IMR-90 (cell line): ENCODE data around the gene MYO9A. TPM values are rescaled to one million over a fixed set of nuclear protein-coding genes. Genes with fewer than 3 reads are reported as not detected.

Experiments used
- ATAC-seq: fragments of 200-7000 bp; cut with Tn5 transposase; 2 replicates; pipeline ENCODE4 v1.9.1; 2020; ENCODE audit warnings: low read depth, mild to moderate bottlenecking, moderate library complexity
- BruUV-seq: library from RNA; stranded (reverse); fragments of 400-500 nt; replicated peaks from 2 replicates; lab custom pipeline; 2021; lab: Mats Ljungman, UMichigan
- CTCF ChIA-PET: fragments of 300-600 bp; formaldehyde crosslinking; extraction: SDS; loops from one replicate; lab custom pipeline; 2021; ENCODE audit warnings: antibody characterized with exemption; lab: Yijun Ruan, JAX
- POLR2A ChIA-PET: fragments of 300-600 bp; sonication (Branson Sonifier 250); formaldehyde crosslinking; loops from one replicate; lab custom pipeline; 2022; ENCODE audit warnings: antibody characterized with exemption; ENCODE audit not compliant: unreplicated experiment; lab: Charles Lee
- DNase-seq: peaks from one replicate; pipeline ENCODE4 v3.0.0; 2013
- H2AFZ ChIP-seq: replicated peaks from 2 replicates; pipeline ENCODE3; 2013; ENCODE audit warnings: low read length, mild to moderate bottlenecking; ENCODE audit not compliant: poor library complexity
- H2AK5ac ChIP-seq: 2 replicates; pipeline ENCODE4 v1.6.1; 2013; ENCODE audit warnings: low read depth, low read length, inconsistent platforms
- H2AK9ac ChIP-seq: replicated peaks from 2 replicates; pipeline ENCODE3; 2013; ENCODE audit warnings: mild to moderate bottlenecking, low read depth, low read length, moderate library complexity; ENCODE audit not compliant: poor library complexity
- H2BK120ac ChIP-seq: 2 replicates; pipeline ENCODE4 v1.6.1; 2013; ENCODE audit warnings: low read depth, low read length, inconsistent platforms
- H2BK15ac ChIP-seq: 3 replicates; pipeline ENCODE4 v1.6.1; 2013; ENCODE audit warnings: low read depth, low read length, inconsistent platforms
- H2BK20ac ChIP-seq: 2 replicates; pipeline ENCODE4 v1.6.1; 2013; ENCODE audit warnings: low read depth, mild to moderate bottlenecking, inconsistent platforms, low read length, moderate library complexity
- H2BK5ac ChIP-seq: 2 replicates; pipeline ENCODE4 v1.6.1; 2013; ENCODE audit warnings: mild to moderate bottlenecking, low read depth, low read length, inconsistent platforms; ENCODE audit not compliant: poor library complexity, severe bottlenecking
- H3K14ac ChIP-seq: replicated peaks from 2 replicates; pipeline ENCODE4 v1.6.1; 2013; ENCODE audit warnings: low read depth, low read length, inconsistent platforms
- H3K18ac ChIP-seq: 2 replicates; pipeline ENCODE4 v1.6.1; 2013; ENCODE audit warnings: low read depth, low read length, control low read depth
- H3K23ac ChIP-seq: 2 replicates; pipeline ENCODE4 v1.6.1; 2013; ENCODE audit warnings: low read depth, low read length, inconsistent platforms
- H3K27ac ChIP-seq: 2 replicates; pipeline ENCODE4 v1.5.1; 2013; ENCODE audit warnings: mild to moderate bottlenecking, control low read depth, low read length; ENCODE audit not compliant: insufficient read depth
- H3K27me3 ChIP-seq: 2 replicates; pipeline ENCODE4 v1.6.1; 2013; ENCODE audit warnings: low read length; ENCODE audit not compliant: control insufficient read depth, insufficient read depth
- H3K36me3 ChIP-seq: 2 replicates; pipeline ENCODE4 v1.6.1; 2013; ENCODE audit warnings: low read length, mixed read lengths; ENCODE audit not compliant: control insufficient read depth, insufficient read depth
- H3K4ac ChIP-seq: 2 replicates; pipeline ENCODE4 v1.6.1; 2013; ENCODE audit warnings: low read depth, low read length, inconsistent platforms
- H3K4me1 ChIP-seq: 2 replicates; pipeline ENCODE4 v1.6.1; 2013; ENCODE audit warnings: low read length, mixed read lengths; ENCODE audit not compliant: control insufficient read depth, insufficient read depth
- H3K4me2 ChIP-seq: 2 replicates; pipeline ENCODE4 v1.6.1; 2013; ENCODE audit warnings: low read depth, mild to moderate bottlenecking, control low read depth, low read length, moderate library complexity
- H3K4me3 ChIP-seq: 2 replicates; pipeline ENCODE4 v1.5.1; 2013; ENCODE audit warnings: low read depth, mild to moderate bottlenecking, control low read depth, low read length, moderate library complexity; ENCODE audit not compliant: insufficient read depth
- H3K56ac ChIP-seq: 2 replicates; pipeline ENCODE4 v1.6.1; 2013; ENCODE audit warnings: low read length, inconsistent platforms; ENCODE audit not compliant: insufficient read depth; ENCODE audit errors: extremely low read depth
- H3K79me1 ChIP-seq, 2 experiments: 2 replicates each; pipeline ENCODE4 v1.6.1; 2013; ENCODE audit warnings: low read length in 2 of 2, inconsistent platforms in 1 of 2, low read depth in 1 of 2
- H3K9ac ChIP-seq: 2 replicates; pipeline ENCODE4 v1.6.1; 2013; ENCODE audit warnings: low read depth, low read length, control low read depth
- H3K9me1 ChIP-seq: 2 replicates; pipeline ENCODE4 v1.6.1; 2013; ENCODE audit warnings: low read length, inconsistent platforms; ENCODE audit not compliant: insufficient read depth
- H3K9me3 ChIP-seq: 2 replicates; pipeline ENCODE4 v1.6.1; 2013; ENCODE audit warnings: low read length; ENCODE audit not compliant: control insufficient read depth, insufficient read depth
- H4K20me1 ChIP-seq: 2 replicates; pipeline ENCODE4 v1.6.1; 2013; ENCODE audit warnings: low read length, inconsistent platforms; ENCODE audit not compliant: insufficient read depth
- H4K5ac ChIP-seq: 2 replicates; pipeline ENCODE4 v1.6.1; 2013; ENCODE audit warnings: mild to moderate bottlenecking, low read depth, low read length, control low read depth
- H4K8ac ChIP-seq, 2 experiments: 2 replicates each; pipeline ENCODE4 v1.6.1; 2013; ENCODE audit warnings: low read depth in 2 of 2, low read length in 2 of 2, control low read depth in 1 of 2, inconsistent platforms in 1 of 2
- H4K91ac ChIP-seq: 2 replicates; pipeline ENCODE4 v1.6.1; 2013; ENCODE audit warnings: low read depth, low read length, inconsistent platforms; ENCODE audit not compliant: insufficient read depth
- BHLHE40 ChIP-seq: fragments of 150-350 bp; IDR thresholded peaks from 2 replicates; pipeline ENCODE4 v1.6.1; 2016; ENCODE audit warnings: mild to moderate bottlenecking, low read depth, low read length
- CEBPB ChIP-seq: IDR thresholded peaks from 2 replicates; pipeline ENCODE4 v1.6.1; 2012; ENCODE audit warnings: low read depth, low read length, improper control_type of control experiment
- MAFK ChIP-seq: IDR thresholded peaks from 2 replicates; pipeline ENCODE4 v1.6.1; 2012; ENCODE audit warnings: low read depth, low read length, improper control_type of control experiment
- MXI1 ChIP-seq: IDR thresholded peaks from 2 replicates; pipeline ENCODE4 v1.6.1; 2012; ENCODE audit warnings: low read depth, mild to moderate bottlenecking, low read length, moderate library complexity, borderline replicate concordance
- NFE2L2 ChIP-seq: fragments of 150-350 bp; IDR thresholded peaks from 2 replicates; pipeline ENCODE4 v1.6.1; 2016; ENCODE audit warnings: low read depth, mild to moderate bottlenecking, low read length
- WGBS, 2 experiments: methylation state at CpG; one replicate each; pipeline versions ENCODE4 v1.1.5 to v1.1.7; 2013; ENCODE audit warnings: missing lambda C conversion rate in 2 of 2; ENCODE audit not compliant: insufficient read length in 1 of 2; ENCODE audit errors: extremely low coverage in 2 of 2; 5-methylcytosine and 5-hydroxymethylcytosine counted together
- dilution Hi-C: fragments of 300-500 bp; cut with HindIII; formaldehyde crosslinking; loops from one replicate; pipeline ENCODE4 v1.14.3; 2018; ENCODE audit warnings: low sequenced_read_pairs; ENCODE audit not compliant: unreplicated experiment
- in situ Hi-C: fragments of 300-500 bp; cut with MboI; formaldehyde crosslinking; loops from 3 replicates; pipeline ENCODE4 v1.14.3; 2019; ENCODE audit warnings: low sequenced_read_pairs, inconsistent platforms, mixed read lengths
- intact Hi-C: fragments of 100-400 bp; cut with micrococcal nuclease; formaldehyde crosslinking; loops from 2 replicates; pipeline ENCODE4 v1.10.0; 2022
- polyA plus RNA-seq, 3 experiments: library from polyadenylated mRNA; depleted of rRNA; stranded (reverse); fragments of >200 nt; gene quantifications; 2 replicates each; pipeline ENCODE4 v1.2.3, GENCODE V29; 2012; ENCODE audit warnings: low replicate concordance in 1 of 3
- total RNA-seq: library from RNA; depleted of rRNA; stranded (reverse); fragments of >200 nt; gene quantifications from 2 replicates; pipeline ENCODE4 v1.2.3, GENCODE V29; 2012
- TF ChIP-seq, protein P1 (sequence below): fragments of 150-350 bp; IDR thresholded peaks from 2 replicates; pipeline ENCODE4 v1.6.1; 2017; ENCODE audit warnings: mild to moderate bottlenecking, antibody characterized with exemption, low read length, low read depth
- TF ChIP-seq, protein P2 (sequence below): conservative IDR thresholded peaks from 2 replicates; pipeline ENCODE4 v1.5.1; 2012; ENCODE audit warnings: mild to moderate bottlenecking, low read depth, low read length, improper control_type of control experiment

The MYO9A gene
- total and polyA plus RNA-seq, 2 of the 4 experiments (the other 2 are of a cell fraction), result 6.0 to 49.5 TPM

DNA sequence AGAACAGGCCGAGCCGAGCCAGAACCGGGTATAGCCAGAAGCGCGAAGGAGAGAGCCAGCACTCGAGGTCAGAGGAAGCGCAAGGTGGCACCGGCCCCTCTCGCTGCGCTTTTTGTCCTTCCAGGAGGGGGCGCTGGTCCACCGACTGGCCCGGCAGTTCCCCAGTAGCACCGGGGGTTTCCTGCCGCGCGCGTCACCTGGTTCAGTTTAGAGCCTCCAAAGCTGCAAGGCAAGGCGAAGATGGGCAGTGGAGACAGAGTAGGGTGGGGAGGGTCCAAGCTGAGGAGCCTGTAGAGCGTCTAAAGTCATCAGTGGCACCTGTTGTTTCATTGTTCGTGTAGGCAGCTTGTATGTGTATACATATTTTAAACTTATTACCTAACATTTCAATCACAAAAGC, 315.2 kb downstream of the MYO9A start:
- Histone ChIP-seq H3K36me3 (no peaks in the 10 kb centered on the region), H2BK5ac (no peak overlapping the region), H2BK20ac (no peak overlapping the region), H2BK120ac (no peak overlapping the region), H3K56ac (no peak overlapping the region), H2AFZ (no peak overlapping the region), H3K9ac (no peak overlapping the region), H4K5ac (no peak overlapping the region), H3K27ac (no peak overlapping the region), H2AK5ac (no peak overlapping the region), H2BK15ac (no peak overlapping the region), H3K4me3 (no peak overlapping the region), H3K79me1 (no peaks in the 10 kb centered on the region), H3K23ac (no peak overlapping the region), H3K18ac (no peak overlapping the region), H3K27me3 (no peaks in the 10 kb centered on the region), H3K4ac (no peak overlapping the region), H3K9me3 (no peaks in the 10 kb centered on the region), H4K8ac (no peak overlapping the region), H4K20me1 (no peaks in the 10 kb centered on the region), H3K4me1 (peaks cover 16% of the 10 kb centered on the region), H3K4me2 (no peak overlapping the region), H4K91ac (no peak overlapping the region), H2AK9ac (no peak overlapping the region), H3K14ac (no peak overlapping the region), H3K9me1 (peaks cover 7% of the 10 kb centered on the region; the same call in 1 of the 2 replicates)
- POLR2A ChIA-PET, result no interaction called here
- dilution Hi-C loops, result no loop called here
- ATAC-seq (no peak), DNase-seq (no peak)
- 82% methylated on average over 9 of the region's 21 CpGs; no CpG with 5 or more reads in 1 of the 2 experiments for WGBS, 2 experiments
- TF ChIP-seq, protein P1, sequence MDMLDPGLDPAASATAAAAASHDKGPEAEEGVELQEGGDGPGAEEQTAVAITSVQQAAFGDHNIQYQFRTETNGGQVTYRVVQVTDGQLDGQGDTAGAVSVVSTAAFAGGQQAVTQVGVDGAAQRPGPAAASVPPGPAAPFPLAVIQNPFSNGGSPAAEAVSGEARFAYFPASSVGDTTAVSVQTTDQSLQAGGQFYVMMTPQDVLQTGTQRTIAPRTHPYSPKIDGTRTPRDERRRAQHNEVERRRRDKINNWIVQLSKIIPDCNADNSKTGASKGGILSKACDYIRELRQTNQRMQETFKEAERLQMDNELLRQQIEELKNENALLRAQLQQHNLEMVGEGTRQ, result no peak
- TF ChIP-seq NFE2L2 (no peak), MAFK (no peak), MXI1 (no peak), CEBPB (no peak), BHLHE40 (no peak)
- TF ChIP-seq, protein P2, sequence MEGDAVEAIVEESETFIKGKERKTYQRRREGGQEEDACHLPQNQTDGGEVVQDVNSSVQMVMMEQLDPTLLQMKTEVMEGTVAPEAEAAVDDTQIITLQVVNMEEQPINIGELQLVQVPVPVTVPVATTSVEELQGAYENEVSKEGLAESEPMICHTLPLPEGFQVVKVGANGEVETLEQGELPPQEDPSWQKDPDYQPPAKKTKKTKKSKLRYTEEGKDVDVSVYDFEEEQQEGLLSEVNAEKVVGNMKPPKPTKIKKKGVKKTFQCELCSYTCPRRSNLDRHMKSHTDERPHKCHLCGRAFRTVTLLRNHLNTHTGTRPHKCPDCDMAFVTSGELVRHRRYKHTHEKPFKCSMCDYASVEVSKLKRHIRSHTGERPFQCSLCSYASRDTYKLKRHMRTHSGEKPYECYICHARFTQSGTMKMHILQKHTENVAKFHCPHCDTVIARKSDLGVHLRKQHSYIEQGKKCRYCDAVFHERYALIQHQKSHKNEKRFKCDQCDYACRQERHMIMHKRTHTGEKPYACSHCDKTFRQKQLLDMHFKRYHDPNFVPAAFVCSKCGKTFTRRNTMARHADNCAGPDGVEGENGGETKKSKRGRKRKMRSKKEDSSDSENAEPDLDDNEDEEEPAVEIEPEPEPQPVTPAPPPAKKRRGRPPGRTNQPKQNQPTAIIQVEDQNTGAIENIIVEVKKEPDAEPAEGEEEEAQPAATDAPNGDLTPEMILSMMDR, result peak; percentile 26; the same call in 1 of the 2 replicates
- in situ Hi-C loops, result loop anchor here (10.0 kb wide), 1 partner anchor 828 kb away; no protein-coding TSS in a partner anchor
- CTCF ChIA-PET, result no interaction called here
- intact Hi-C loops, result loop anchor here (10.0 kb wide), 1 partner anchor 908 kb away; the partner anchor contains the start of genes LRRC49 and THAP10
- BruUV-seq, result no TSS peak
